ENCODE results near the gene MYLK4. TPM values are rescaled to one million over a fixed set of nuclear protein-coding genes. Genes with fewer than 3 reads are reported as not detected.

Gene MYLK4
- total RNA-seq, 2 experiments from 2014 or later = 0.13 to 0.26 TPM

GRCh38 chr6:2632976-2633584 is 117.6 kb downstream of the MYLK4 start:
- H3K4me1 Mint-ChIP-seq (ENCODE audit: low read depth) = peaks cover 6% of the 10 kb centered on the region
- peaks cover 24% of the 10 kb centered on the region for H3K27me3 Mint-ChIP-seq (ENCODE audit: low read depth)
- no peaks in the 10 kb centered on the region for H3K36me3 Mint-ChIP-seq (ENCODE audit: low read depth)
- H3K4me3 Mint-ChIP-seq = no peak overlapping the region
- DNase-seq = no peak
- no peak for ATAC-seq
- ChIA-PET POLR2A (no interaction called here), CTCF (interaction anchor here (1.1 to 3.8 kb wide), 7 partner anchors 20 to 1037 kb away, joined by 3 to 25 read pairs (median 7); no protein-coding TSS in a partner anchor)
- no peak overlapping the region for H3K27ac Mint-ChIP-seq
- no peaks in the 10 kb centered on the region for H3K9me3 Mint-ChIP-seq (ENCODE audit: insufficient read depth)

GRCh38 chr6:2632368-2632767 is 118.4 kb downstream of the MYLK4 start:
- ChIA-PET CTCF (interaction anchor here (1.1 to 3.8 kb wide), 5 partner anchors 21 to 1037 kb away, joined by 3 to 25 read pairs (median 5); no protein-coding TSS in a partner anchor), POLR2A (no interaction called here)
- Mint-ChIP-seq H3K36me3 (ENCODE audit: low read depth) (no peaks in the 10 kb centered on the region), H3K9me3 (ENCODE audit: insufficient read depth) (no peaks in the 10 kb centered on the region), H3K4me1 (ENCODE audit: low read depth) (peaks cover 6% of the 10 kb centered on the region), H3K27ac (no peak overlapping the region), H3K27me3 (ENCODE audit: low read depth) (peaks cover 26% of the 10 kb centered on the region), H3K4me3 (no peak overlapping the region)
- DNase-seq (no peak), ATAC-seq (no peak)

DNA sequence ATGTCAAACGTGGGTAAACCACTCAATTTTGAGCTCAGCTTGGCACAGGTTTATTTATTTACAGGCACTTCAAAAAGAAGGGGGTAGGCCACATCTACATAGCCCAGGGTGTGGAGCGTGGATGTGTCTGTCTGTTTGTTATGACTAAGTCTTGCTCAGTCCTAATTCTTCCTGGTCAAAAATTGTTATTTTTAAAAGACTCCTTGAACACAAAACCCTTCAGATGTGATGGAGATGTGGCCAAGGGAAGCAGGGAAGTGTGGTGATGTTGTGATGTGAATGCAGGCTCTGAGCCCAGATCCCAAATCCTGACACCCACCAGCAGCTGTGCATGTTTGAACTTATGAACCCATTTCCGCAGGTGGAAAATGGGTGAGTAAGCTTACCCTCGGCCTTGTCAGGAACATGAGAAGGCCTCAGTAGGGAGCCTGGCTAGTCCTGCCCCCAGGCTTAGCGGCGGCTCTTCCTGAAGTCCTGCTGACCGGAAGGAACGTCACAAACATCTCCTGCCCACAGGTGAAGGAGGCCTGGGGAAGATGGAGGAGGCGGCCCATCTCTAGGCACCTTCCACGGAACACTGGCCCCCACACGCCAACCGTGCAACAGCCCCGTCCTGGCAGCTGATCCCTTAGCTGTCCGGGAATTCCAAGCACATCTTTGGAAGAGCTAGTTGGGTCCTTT is 119.7 kb downstream of the MYLK4 start:
- ATAC-seq = no peak
- Mint-ChIP-seq H3K9me3 (ENCODE audit: insufficient read depth) (no peaks in the 10 kb centered on the region), H3K4me3 (no peak overlapping the region), H3K36me3 (ENCODE audit: low read depth) (no peaks in the 10 kb centered on the region), H3K27me3 (ENCODE audit: low read depth) (peaks cover 22% of the 10 kb centered on the region), H3K27ac (no peak overlapping the region), H3K4me1 (ENCODE audit: low read depth) (peaks cover 6% of the 10 kb centered on the region)
- CTCF ChIA-PET = interaction anchor here (1.0 to 1.7 kb wide), 4 partner anchors 88 to 1034 kb away, joined by 3 to 6 read pairs (median 3); no protein-coding TSS in a partner anchor
- DNase-seq = no peak
- POLR2A ChIA-PET = no interaction called here

DNA sequence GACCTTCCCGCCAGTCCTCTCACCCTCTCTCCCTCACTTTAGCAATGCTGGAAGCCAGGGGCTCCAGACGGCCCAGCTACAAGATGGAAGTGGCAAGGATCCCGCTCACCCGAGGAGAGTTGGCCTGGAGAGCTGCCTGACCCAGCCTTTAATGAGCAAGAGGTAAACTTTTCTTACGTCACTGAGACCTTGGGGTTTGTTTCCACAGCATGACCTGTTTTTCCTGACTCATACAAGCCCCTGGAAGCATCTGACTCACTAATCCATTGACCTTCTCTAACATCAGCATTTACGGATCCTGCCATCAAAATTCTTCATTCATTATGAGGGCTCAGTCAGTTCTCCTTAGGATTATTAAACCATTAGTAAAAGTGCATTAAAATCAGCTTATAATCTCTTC is 120.4 kb downstream of the MYLK4 start:
- ChIA-PET POLR2A (no interaction called here), CTCF (interaction anchor here (1.0 to 1.5 kb wide), 2 partner anchors 121 to 1034 kb away, joined by 3 read pairs; no protein-coding TSS in a partner anchor)
- Mint-ChIP-seq H3K4me3 (no peak overlapping the region), H3K27ac (no peak overlapping the region), H3K27me3 (ENCODE audit: low read depth) (peaks cover 23% of the 10 kb centered on the region), H3K4me1 (ENCODE audit: low read depth) (peaks cover 6% of the 10 kb centered on the region), H3K36me3 (ENCODE audit: low read depth) (no peaks in the 10 kb centered on the region), H3K9me3 (ENCODE audit: insufficient read depth) (no peaks in the 10 kb centered on the region)
- DNase-seq (no peak), ATAC-seq (no peak)

GRCh38 chr6:2626401-2626800 is 124.3 kb downstream of the MYLK4 start:
- H3K27me3 Mint-ChIP-seq (ENCODE audit: low read depth) = peaks cover 16% of the 10 kb centered on the region
- H3K9me3 Mint-ChIP-seq (ENCODE audit: insufficient read depth) = no peaks in the 10 kb centered on the region
- ChIA-PET POLR2A (no interaction called here), CTCF (no interaction called here)
- H3K4me1 Mint-ChIP-seq (ENCODE audit: low read depth) = peaks cover 4% of the 10 kb centered on the region
- H3K27ac Mint-ChIP-seq = no peak overlapping the region
- DNase-seq = no peak
- ATAC-seq = no peak
- no peak overlapping the region for H3K4me3 Mint-ChIP-seq
- no peaks in the 10 kb centered on the region for H3K36me3 Mint-ChIP-seq (ENCODE audit: low read depth)

- no peak for DNase-seq
- Mint-ChIP-seq H3K4me1 (ENCODE audit: low read depth) (peaks cover 4% of the 10 kb centered on the region), H3K36me3 (ENCODE audit: low read depth) (no peaks in the 10 kb centered on the region), H3K4me3 (no peak overlapping the region), H3K27ac (no peak overlapping the region), H3K27me3 (ENCODE audit: low read depth) (peaks cover 16% of the 10 kb centered on the region), H3K9me3 (ENCODE audit: insufficient read depth) (no peaks in the 10 kb centered on the region)
- ChIA-PET POLR2A (no interaction called here), CTCF (interaction anchor here (0.8 kb wide), 1 partner anchor 9 kb away, joined by 5 read pairs; no protein-coding TSS in a partner anchor)
- ATAC-seq = no peak
Measured at GRCh38 chr6:2625581-2625980, 125.1 kb downstream of the MYLK4 start.

DNA sequence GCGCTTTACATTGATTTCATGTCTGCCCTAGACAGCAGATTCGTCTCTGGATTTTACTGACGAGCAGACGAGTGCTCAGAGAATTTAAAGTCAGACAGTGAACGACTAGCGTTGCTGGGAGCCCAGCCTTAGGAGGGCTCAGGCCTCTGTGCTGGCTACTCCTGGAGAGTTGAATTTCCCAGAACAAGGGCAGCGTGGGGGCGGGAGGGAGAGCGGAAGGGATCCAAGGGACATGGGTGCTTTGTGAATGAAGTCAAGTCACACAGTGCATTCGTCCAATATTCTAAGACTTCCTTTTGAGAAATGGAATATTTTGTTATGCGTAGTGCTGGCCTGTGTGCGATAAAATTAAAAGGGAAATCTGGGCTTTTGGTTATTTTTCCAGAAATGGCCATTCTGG is 126.5 kb downstream of the MYLK4 start:
- ChIA-PET POLR2A (no interaction called here), CTCF (interaction anchor here (2.0 kb wide), 1 partner anchor 11 kb away, joined by 13 read pairs; no protein-coding TSS in a partner anchor)
- Mint-ChIP-seq H3K4me1 (ENCODE audit: low read depth) (no peaks in the 10 kb centered on the region), H3K4me3 (no peak overlapping the region), H3K27me3 (ENCODE audit: low read depth) (peaks cover 20% of the 10 kb centered on the region), H3K27ac (no peak overlapping the region), H3K9me3 (ENCODE audit: insufficient read depth) (no peaks in the 10 kb centered on the region), H3K36me3 (ENCODE audit: low read depth) (no peaks in the 10 kb centered on the region)
- DNase-seq (no peak), ATAC-seq (no peak)

GRCh38 chr6:2623295-2623694 is 127.4 kb downstream of the MYLK4 start:
- Mint-ChIP-seq H3K4me1 (ENCODE audit: low read depth) (no peaks in the 10 kb centered on the region), H3K27ac (no peak overlapping the region), H3K27me3 (ENCODE audit: low read depth) (peaks cover 20% of the 10 kb centered on the region), H3K36me3 (ENCODE audit: low read depth) (no peaks in the 10 kb centered on the region), H3K4me3 (no peak overlapping the region), H3K9me3 (ENCODE audit: insufficient read depth) (no peaks in the 10 kb centered on the region)
- ATAC-seq = no peak
- ChIA-PET CTCF (interaction anchor here (2.0 kb wide), 1 partner anchor 11 kb away, joined by 13 read pairs; no protein-coding TSS in a partner anchor), POLR2A (no interaction called here)
- DNase-seq = no peak

- no peak for DNase-seq
- ChIA-PET POLR2A (no interaction called here), CTCF (interaction anchor here (2.0 kb wide), 1 partner anchor 12 kb away, joined by 13 read pairs; no protein-coding TSS in a partner anchor)
- peaks cover 23% of the 10 kb centered on the region for H3K27me3 Mint-ChIP-seq (ENCODE audit: low read depth)
- no peak overlapping the region for H3K27ac Mint-ChIP-seq
- no peaks in the 10 kb centered on the region for H3K9me3 Mint-ChIP-seq (ENCODE audit: insufficient read depth)
- H3K4me3 Mint-ChIP-seq = no peak overlapping the region
- ATAC-seq = no peak
- H3K4me1 Mint-ChIP-seq (ENCODE audit: low read depth) = no peaks in the 10 kb centered on the region
- no peaks in the 10 kb centered on the region for H3K36me3 Mint-ChIP-seq (ENCODE audit: low read depth)
Measured at GRCh38 chr6:2622671-2623070, 128.1 kb downstream of the MYLK4 start.

DNA sequence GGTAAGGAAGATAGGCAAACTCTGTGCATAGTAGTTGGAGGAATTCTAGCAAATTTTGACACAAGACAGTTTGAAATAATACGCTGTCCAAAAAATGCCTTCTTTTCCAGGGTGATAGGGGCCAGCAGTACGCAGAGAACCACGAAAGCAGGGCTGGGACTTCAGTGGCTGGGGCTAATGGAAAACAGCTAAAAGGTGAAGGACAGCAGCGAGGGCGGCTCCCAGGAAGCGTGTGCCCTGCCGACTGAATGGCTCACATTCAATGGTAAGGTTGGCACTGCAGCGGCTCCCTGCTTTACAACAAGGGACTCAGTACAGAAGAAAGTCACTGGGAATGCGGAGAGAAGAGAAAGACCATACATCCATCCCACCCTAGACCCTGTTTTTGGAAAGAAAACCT is 131.1 kb downstream of the MYLK4 start:
- Mint-ChIP-seq H3K36me3 (ENCODE audit: low read depth) (no peaks in the 10 kb centered on the region), H3K4me1 (ENCODE audit: low read depth) (no peaks in the 10 kb centered on the region), H3K4me3 (no peak overlapping the region), H3K27ac (no peak overlapping the region), H3K9me3 (ENCODE audit: insufficient read depth) (no peaks in the 10 kb centered on the region), H3K27me3 (ENCODE audit: low read depth) (peaks cover 20% of the 10 kb centered on the region)
- ATAC-seq = no peak
- DNase-seq = no peak
- CTCF ChIA-PET = interaction anchor here (0.7 kb wide), 1 partner anchor 15 kb away, joined by 3 read pairs; no protein-coding TSS in a partner anchor
- POLR2A ChIA-PET = no interaction called here

DNA sequence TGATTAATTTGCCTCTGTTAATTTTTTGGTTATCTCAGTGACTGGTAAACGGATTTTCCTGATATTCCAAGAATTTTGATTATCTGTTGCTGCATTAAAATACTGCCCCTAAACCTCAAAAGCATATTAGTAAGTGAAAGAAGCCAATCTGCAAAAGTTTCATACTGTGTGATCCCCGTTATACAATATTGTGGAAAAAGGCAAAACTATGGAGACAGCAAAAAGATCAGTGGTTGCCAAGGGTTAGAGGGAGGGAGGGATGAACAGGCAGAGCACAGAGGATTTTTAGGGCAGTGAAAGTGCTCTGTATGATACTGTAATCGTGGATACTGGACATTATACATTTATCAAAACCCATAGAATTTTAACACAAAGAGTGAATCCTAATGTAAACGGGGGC is 133.0 kb downstream of the MYLK4 start:
- DNase-seq (no peak), ATAC-seq (no peak)
- no peak overlapping the region for H3K4me3 Mint-ChIP-seq
- H3K27ac Mint-ChIP-seq = no peak overlapping the region
- no peaks in the 10 kb centered on the region for H3K9me3 Mint-ChIP-seq (ENCODE audit: insufficient read depth)
- peaks cover 34% of the 10 kb centered on the region for H3K27me3 Mint-ChIP-seq (ENCODE audit: low read depth)
- CTCF ChIA-PET = interaction anchor here (1.4 kb wide), 1 partner anchor 17 kb away, joined by 4 read pairs; no protein-coding TSS in a partner anchor
- POLR2A ChIA-PET = no interaction called here
- H3K4me1 Mint-ChIP-seq (ENCODE audit: low read depth) = no peaks in the 10 kb centered on the region
- H3K36me3 Mint-ChIP-seq (ENCODE audit: low read depth) = no peaks in the 10 kb centered on the region

DNA sequence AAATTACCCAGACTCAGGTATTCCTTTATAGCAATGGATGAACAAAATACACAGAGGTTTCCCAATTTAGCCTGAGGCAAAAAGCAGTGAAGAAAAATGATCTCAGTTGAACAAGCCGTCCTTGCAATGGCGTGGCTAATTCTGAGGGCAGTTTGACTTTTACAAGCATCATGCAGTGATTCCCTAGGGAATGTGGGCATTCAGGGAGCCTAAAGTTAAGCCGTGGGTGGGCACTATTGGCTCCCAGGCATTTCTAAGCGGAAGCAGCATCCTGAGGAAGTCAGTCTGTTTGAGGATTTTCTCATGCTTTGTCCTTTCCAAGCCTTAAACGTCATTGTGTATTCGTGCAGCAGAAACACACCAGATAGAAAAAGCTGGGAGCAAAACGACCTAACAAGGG is 133.9 kb downstream of the MYLK4 start:
- ATAC-seq (no peak), DNase-seq (no peak)
- H3K4me3 Mint-ChIP-seq = no peak overlapping the region
- ChIA-PET POLR2A (no interaction called here), CTCF (interaction anchor here (1.4 kb wide), 1 partner anchor 18 kb away, joined by 4 read pairs; no protein-coding TSS in a partner anchor)
- no peak overlapping the region for H3K27ac Mint-ChIP-seq
- peaks cover 41% of the 10 kb centered on the region for H3K27me3 Mint-ChIP-seq (ENCODE audit: low read depth)
- H3K36me3 Mint-ChIP-seq (ENCODE audit: low read depth) = no peaks in the 10 kb centered on the region
- no peaks in the 10 kb centered on the region for H3K9me3 Mint-ChIP-seq (ENCODE audit: insufficient read depth)
- no peaks in the 10 kb centered on the region for H3K4me1 Mint-ChIP-seq (ENCODE audit: low read depth)
